GM23338 (cell line): Measurements from ENCODE around the gene TUBB1.
"Not testable (repeated sequence)": the region's sequence is repeated elsewhere in the genome, so short reads cannot be mapped to it uniquely, and the experiment has no call there.

Source experiments
- CREB1 ChIP-seq: fragments of 250-450 bp; sonication (Bioruptor Pico); IDR thresholded peaks from 2 replicates; pipeline ENCODE4 v1.5.0; 2020; ENCODE audit warnings: low read depth, mild to moderate bottlenecking, moderate library complexity
- EZH2 ChIP-seq: fragments of 200-600 bp; sonication (generic); IDR thresholded peaks from one replicate; pipeline ENCODE4 v1.8.0; 2017; ENCODE audit warnings: antibody characterized with exemption, mild to moderate bottlenecking, low read depth; ENCODE audit not compliant: unreplicated experiment
- EZH2phosphoT487 ChIP-seq: fragments of 200-600 bp; sonication (generic); IDR thresholded peaks from one replicate; pipeline ENCODE4 v1.8.1; 2018; ENCODE audit warnings: antibody characterized with exemption; ENCODE audit not compliant: unreplicated experiment
- JUNB ChIP-seq: IDR thresholded peaks from one replicate; pipeline ENCODE4 v1.6.1; 2016; ENCODE audit warnings: antibody characterized with exemption; ENCODE audit not compliant: unreplicated experiment
- NANOG ChIP-seq: IDR thresholded peaks from 2 replicates; pipeline ENCODE4 v1.6.1; 2016; ENCODE audit warnings: antibody characterized with exemption, borderline replicate concordance
- POLR2AphosphoS5 ChIP-seq: IDR thresholded peaks from 2 replicates; pipeline ENCODE4 v1.6.1; 2016; ENCODE audit warnings: antibody characterized with exemption, low read depth
- STAT1 ChIP-seq: IDR thresholded peaks from one replicate; pipeline ENCODE4 v1.6.1; 2016; ENCODE audit warnings: antibody characterized with exemption; ENCODE audit not compliant: unreplicated experiment
- ZNF114 ChIP-seq: fragments of 250-450 bp; sonication (Bioruptor Pico); IDR thresholded peaks from 2 replicates; pipeline ENCODE4 v1.5.0; 2020; ENCODE audit warnings: mild to moderate bottlenecking, moderate library complexity
- ZNF331 ChIP-seq: fragments of 250-450 bp; sonication (Bioruptor Pico); IDR thresholded peaks from 2 replicates; pipeline ENCODE4 v1.5.0; 2020; ENCODE audit warnings: low read depth, mild to moderate bottlenecking, moderate library complexity
- TF ChIP-seq, protein P1 (sequence below), 2 experiments: fragments of 200-600 bp in 1 of 2; sonication (generic) in 1 of 2; conservative IDR thresholded peaks; 2 replicates each; pipeline versions ENCODE4 v1.5.1 to v1.6.1; 2016 to 2017; ENCODE audit warnings: antibody characterized with exemption in 2 of 2, low read depth in 2 of 2, mild to moderate bottlenecking in 2 of 2, moderate library complexity in 1 of 2
- TF ChIP-seq, protein P2 (sequence below): IDR thresholded peaks from one replicate; pipeline ENCODE4 v1.6.1; 2018; ENCODE audit warnings: antibody characterized with exemption; ENCODE audit not compliant: unreplicated experiment
- TF ChIP-seq, protein P3 (sequence below): IDR thresholded peaks from 2 replicates; pipeline ENCODE4 v1.6.1; 2016; ENCODE audit warnings: antibody characterized with exemption
- TF ChIP-seq, protein P4 (sequence below): fragments of 250-450 bp; sonication (Bioruptor Pico); IDR thresholded peaks from 2 replicates; pipeline ENCODE4 v1.5.0; 2020; ENCODE audit warnings: mild to moderate bottlenecking, moderate library complexity

DNA sequence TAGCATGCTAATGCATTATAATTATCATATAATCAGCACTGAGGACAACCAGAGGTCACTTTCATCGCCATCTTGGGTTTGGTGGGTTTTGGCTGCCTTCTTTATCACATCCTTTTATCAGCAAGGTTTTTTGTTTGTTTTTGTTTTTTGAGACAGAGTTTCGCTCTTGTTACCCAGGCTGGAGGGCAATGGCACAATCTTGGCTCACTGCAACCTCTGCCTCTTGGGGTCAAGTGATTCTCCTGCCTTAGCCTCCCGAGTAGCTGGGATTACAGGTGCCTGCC lies 7.4 kb upstream of the TUBB1 start:
- TF ChIP-seq POLR2AphosphoS5; EZH2phosphoT487; ZNF331 (CRISPR knock-in tag); JUNB; ZNF114 (CRISPR knock-in tag); CREB1 (CRISPR knock-in tag); EZH2; STAT1; NANOG: not testable (repeated sequence)
- TF ChIP-seq, protein P1, sequence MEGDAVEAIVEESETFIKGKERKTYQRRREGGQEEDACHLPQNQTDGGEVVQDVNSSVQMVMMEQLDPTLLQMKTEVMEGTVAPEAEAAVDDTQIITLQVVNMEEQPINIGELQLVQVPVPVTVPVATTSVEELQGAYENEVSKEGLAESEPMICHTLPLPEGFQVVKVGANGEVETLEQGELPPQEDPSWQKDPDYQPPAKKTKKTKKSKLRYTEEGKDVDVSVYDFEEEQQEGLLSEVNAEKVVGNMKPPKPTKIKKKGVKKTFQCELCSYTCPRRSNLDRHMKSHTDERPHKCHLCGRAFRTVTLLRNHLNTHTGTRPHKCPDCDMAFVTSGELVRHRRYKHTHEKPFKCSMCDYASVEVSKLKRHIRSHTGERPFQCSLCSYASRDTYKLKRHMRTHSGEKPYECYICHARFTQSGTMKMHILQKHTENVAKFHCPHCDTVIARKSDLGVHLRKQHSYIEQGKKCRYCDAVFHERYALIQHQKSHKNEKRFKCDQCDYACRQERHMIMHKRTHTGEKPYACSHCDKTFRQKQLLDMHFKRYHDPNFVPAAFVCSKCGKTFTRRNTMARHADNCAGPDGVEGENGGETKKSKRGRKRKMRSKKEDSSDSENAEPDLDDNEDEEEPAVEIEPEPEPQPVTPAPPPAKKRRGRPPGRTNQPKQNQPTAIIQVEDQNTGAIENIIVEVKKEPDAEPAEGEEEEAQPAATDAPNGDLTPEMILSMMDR (conservative IDR thresholded peaks at IDR 0.05; ENCODE audit: low read depth in 2 of 2) = not testable (repeated sequence)
- TF ChIP-seq, protein P2, sequence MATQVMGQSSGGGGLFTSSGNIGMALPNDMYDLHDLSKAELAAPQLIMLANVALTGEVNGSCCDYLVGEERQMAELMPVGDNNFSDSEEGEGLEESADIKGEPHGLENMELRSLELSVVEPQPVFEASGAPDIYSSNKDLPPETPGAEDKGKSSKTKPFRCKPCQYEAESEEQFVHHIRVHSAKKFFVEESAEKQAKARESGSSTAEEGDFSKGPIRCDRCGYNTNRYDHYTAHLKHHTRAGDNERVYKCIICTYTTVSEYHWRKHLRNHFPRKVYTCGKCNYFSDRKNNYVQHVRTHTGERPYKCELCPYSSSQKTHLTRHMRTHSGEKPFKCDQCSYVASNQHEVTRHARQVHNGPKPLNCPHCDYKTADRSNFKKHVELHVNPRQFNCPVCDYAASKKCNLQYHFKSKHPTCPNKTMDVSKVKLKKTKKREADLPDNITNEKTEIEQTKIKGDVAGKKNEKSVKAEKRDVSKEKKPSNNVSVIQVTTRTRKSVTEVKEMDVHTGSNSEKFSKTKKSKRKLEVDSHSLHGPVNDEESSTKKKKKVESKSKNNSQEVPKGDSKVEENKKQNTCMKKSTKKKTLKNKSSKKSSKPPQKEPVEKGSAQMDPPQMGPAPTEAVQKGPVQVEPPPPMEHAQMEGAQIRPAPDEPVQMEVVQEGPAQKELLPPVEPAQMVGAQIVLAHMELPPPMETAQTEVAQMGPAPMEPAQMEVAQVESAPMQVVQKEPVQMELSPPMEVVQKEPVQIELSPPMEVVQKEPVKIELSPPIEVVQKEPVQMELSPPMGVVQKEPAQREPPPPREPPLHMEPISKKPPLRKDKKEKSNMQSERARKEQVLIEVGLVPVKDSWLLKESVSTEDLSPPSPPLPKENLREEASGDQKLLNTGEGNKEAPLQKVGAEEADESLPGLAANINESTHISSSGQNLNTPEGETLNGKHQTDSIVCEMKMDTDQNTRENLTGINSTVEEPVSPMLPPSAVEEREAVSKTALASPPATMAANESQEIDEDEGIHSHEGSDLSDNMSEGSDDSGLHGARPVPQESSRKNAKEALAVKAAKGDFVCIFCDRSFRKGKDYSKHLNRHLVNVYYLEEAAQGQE = not testable (repeated sequence)
- TF ChIP-seq, protein P3, sequence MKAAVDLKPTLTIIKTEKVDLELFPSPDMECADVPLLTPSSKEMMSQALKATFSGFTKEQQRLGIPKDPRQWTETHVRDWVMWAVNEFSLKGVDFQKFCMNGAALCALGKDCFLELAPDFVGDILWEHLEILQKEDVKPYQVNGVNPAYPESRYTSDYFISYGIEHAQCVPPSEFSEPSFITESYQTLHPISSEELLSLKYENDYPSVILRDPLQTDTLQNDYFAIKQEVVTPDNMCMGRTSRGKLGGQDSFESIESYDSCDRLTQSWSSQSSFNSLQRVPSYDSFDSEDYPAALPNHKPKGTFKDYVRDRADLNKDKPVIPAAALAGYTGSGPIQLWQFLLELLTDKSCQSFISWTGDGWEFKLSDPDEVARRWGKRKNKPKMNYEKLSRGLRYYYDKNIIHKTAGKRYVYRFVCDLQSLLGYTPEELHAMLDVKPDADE = not testable (repeated sequence)
- TF ChIP-seq, protein P4, sequence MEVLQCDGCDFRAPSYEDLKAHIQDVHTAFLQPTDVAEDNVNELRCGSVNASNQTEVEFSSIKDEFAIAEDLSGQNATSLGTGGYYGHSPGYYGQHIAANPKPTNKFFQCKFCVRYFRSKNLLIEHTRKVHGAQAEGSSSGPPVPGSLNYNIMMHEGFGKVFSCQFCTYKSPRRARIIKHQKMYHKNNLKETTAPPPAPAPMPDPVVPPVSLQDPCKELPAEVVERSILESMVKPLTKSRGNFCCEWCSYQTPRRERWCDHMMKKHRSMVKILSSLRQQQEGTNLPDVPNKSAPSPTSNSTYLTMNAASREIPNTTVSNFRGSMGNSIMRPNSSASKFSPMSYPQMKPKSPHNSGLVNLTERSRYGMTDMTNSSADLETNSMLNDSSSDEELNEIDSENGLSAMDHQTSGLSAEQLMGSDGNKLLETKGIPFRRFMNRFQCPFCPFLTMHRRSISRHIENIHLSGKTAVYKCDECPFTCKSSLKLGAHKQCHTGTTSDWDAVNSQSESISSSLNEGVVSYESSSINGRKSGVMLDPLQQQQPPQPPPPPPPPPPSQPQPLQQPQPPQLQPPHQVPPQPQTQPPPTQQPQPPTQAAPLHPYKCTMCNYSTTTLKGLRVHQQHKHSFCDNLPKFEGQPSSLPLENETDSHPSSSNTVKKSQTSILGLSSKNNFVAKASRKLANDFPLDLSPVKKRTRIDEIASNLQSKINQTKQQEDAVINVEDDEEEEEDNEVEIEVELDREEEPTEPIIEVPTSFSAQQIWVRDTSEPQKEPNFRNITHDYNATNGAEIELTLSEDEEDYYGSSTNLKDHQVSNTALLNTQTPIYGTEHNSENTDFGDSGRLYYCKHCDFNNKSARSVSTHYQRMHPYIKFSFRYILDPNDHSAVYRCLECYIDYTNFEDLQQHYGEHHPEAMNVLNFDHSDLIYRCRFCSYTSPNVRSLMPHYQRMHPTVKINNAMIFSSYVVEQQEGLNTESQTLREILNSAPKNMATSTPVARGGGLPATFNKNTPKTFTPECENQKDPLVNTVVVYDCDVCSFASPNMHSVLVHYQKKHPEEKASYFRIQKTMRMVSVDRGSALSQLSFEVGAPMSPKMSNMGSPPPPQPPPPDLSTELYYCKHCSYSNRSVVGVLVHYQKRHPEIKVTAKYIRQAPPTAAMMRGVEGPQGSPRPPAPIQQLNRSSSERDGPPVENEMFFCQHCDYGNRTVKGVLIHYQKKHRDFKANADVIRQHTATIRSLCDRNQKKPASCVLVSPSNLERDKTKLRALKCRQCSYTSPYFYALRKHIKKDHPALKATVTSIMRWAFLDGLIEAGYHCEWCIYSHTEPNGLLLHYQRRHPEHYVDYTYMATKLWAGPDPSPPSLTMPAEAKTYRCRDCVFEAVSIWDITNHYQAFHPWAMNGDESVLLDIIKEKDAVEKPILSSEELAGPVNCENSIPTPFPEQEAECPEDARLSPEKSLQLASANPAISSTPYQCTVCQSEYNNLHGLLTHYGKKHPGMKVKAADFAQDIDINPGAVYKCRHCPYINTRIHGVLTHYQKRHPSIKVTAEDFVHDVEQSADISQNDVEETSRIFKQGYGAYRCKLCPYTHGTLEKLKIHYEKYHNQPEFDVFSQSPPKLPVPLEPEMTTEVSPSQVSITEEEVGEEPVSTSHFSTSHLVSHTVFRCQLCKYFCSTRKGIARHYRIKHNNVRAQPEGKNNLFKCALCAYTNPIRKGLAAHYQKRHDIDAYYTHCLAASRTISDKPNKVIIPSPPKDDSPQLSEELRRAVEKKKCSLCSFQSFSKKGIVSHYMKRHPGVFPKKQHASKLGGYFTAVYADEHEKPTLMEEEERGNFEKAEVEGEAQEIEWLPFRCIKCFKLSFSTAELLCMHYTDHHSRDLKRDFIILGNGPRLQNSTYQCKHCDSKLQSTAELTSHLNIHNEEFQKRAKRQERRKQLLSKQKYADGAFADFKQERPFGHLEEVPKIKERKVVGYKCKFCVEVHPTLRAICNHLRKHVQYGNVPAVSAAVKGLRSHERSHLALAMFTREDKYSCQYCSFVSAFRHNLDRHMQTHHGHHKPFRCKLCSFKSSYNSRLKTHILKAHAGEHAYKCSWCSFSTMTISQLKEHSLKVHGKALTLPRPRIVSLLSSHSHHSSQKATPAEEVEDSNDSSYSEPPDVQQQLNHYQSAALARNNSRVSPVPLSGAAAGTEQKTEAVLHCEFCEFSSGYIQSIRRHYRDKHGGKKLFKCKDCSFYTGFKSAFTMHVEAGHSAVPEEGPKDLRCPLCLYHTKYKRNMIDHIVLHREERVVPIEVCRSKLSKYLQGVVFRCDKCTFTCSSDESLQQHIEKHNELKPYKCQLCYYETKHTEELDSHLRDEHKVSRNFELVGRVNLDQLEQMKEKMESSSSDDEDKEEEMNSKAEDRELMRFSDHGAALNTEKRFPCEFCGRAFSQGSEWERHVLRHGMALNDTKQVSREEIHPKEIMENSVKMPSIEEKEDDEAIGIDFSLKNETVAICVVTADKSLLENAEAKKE (CRISPR knock-in tag) = not testable (repeated sequence)
